HCT116 (cell line): Measurements from ENCODE around the gene AEBP2.

Experiments used
- CTCF ChIP-seq, 3 experiments: fragments of 200-600 bp in 1 of 3; sonication (generic) in 1 of 3; IDR thresholded peaks in 2 of 3; conservative IDR thresholded peaks in 1 of 3; 2 replicates each; pipeline ENCODE4 v1.5.1; 2012 to 2017; ENCODE audit warnings: low read depth in 2 of 3, low read length in 2 of 3, antibody characterized with exemption in 1 of 3, borderline replicate concordance in 1 of 3, control low read depth in 1 of 3, mild to moderate bottlenecking in 1 of 3, mixed read lengths in 1 of 3, mixed run types in 1 of 3, moderate library complexity in 1 of 3; ENCODE audit not compliant: insufficient read depth in 1 of 3
- MAX ChIP-seq: IDR thresholded peaks from 2 replicates; pipeline ENCODE4 v1.6.1; 2012
- POLR2A ChIP-seq: IDR thresholded peaks from 2 replicates; pipeline ENCODE4 v1.7.0; 2011; ENCODE audit warnings: borderline replicate concordance; ENCODE audit not compliant: insufficient read depth, insufficient read length; ENCODE audit errors: extremely low read depth
- ZNF274 ChIP-seq: fragments of 200-500 bp; sonication (Bioruptor generic); IDR thresholded peaks from 2 replicates; pipeline ENCODE4 v1.6.1; 2014; ENCODE audit warnings: mild to moderate bottlenecking, low read depth, low read length, inconsistent platforms

- no peak for TF ChIP-seq CTCF (IDR thresholded peaks at IDR 0.05 in 2 of 3, conservative IDR thresholded peaks at IDR 0.05 in 1 of 3; ENCODE audit: borderline replicate concordance in 1 of 3, insufficient read depth in 1 of 3, low read depth in 2 of 3, low read length in 2 of 3)
- no peak for TF ChIP-seq POLR2A
- no peak for TF ChIP-seq MAX
- no peak for TF ChIP-seq ZNF274
Observed at GRCh38 chr12:19529951-19530636, 90.8 kb downstream of the AEBP2 start.
